Breast epithelium (tissue), 4 donors: Measurements from ENCODE around the gene MFSD6. TPM values are rescaled to one million over a fixed set of nuclear protein-coding genes. Genes with fewer than 3 reads are reported as not detected.

Experiments used
- DNase-seq, 2 donors: peaks; one replicate each; pipeline ENCODE4 v3.0.0-alpha.2; 2019; ENCODE audit warnings: low spot score in 2 of 2
- H3K27ac ChIP-seq, 2 donors: fragments of 200-600 bp; sonication (generic) in 1 of 2; one replicate each; pipeline ENCODE4 v1.5.1; 2016 to 2019; ENCODE audit warnings: mild to moderate bottlenecking in 1 of 2
- H3K27me3 ChIP-seq, 2 donors: fragments of 200-600 bp; sonication (generic) in 1 of 2; one replicate each; pipeline versions ENCODE4 v1.5.1 to v1.6.0; 2017 to 2019; ENCODE audit warnings: control low read depth in 1 of 2, mild to moderate bottlenecking in 1 of 2
- H3K36me3 ChIP-seq: fragments of 200-600 bp; one replicate; pipeline ENCODE4 v1.5.1; 2019
- H3K4me1 ChIP-seq, 2 donors: fragments of 200-600 bp; sonication (generic); one replicate each; pipeline ENCODE4 v1.5.1; 2016 to 2019; ENCODE audit warnings: control low read depth in 1 of 2
- H3K4me3 ChIP-seq, 3 donors: fragments of 200-600 bp; sonication (generic); 1 replicate in 2 of 3; 2 replicates in 1 of 3; pipeline ENCODE4 v1.5.1; 2016 to 2019; ENCODE audit warnings: mild to moderate bottlenecking in 3 of 3, moderate library complexity in 2 of 3
- H3K9me3 ChIP-seq, 2 donors: fragments of 200-600 bp; sonication (generic) in 1 of 2; one replicate each; pipeline ENCODE4 v1.5.1; 2016 to 2019; ENCODE audit warnings: control low read depth in 1 of 2
- POLR2A ChIP-seq: fragments of 450-650 bp; IDR thresholded peaks from one replicate; pipeline ENCODE4 v1.6.1; 2016; ENCODE audit warnings: antibody characterized with exemption, mild to moderate bottlenecking, moderate library complexity
- POLR2AphosphoS5 ChIP-seq, 3 donors: sonication (generic); formaldehyde crosslinking; IDR thresholded peaks; one replicate each; pipeline ENCODE4 v1.6.1; 2017; ENCODE audit warnings: antibody characterized with exemption in 3 of 3
- intact Hi-C: fragments of 100-400 bp; cut with DNase I; formaldehyde crosslinking; loops from one replicate; pipeline ENCODE4 v1.15.1; 2023; ENCODE audit warnings: low total_unique reads
- total RNA-seq, 3 donors: library from RNA; depleted of rRNA; stranded (reverse); fragments of >200 nt; gene quantifications; one replicate each; pipeline ENCODE4 v1.1.0, GENCODE V29; 2016
- TF ChIP-seq, protein P1 (sequence below), 3 donors: fragments of 450-650 bp; IDR thresholded peaks; one replicate each; pipeline ENCODE4 v1.5.1; 2016 to 2017; ENCODE audit warnings: antibody characterized with exemption in 3 of 3, mild to moderate bottlenecking in 3 of 3, moderate library complexity in 3 of 3

Gene MFSD6
- total RNA-seq, 3 donors from 2014 or later: 52.0 to 180 (median 92.4) TPM

DNA sequence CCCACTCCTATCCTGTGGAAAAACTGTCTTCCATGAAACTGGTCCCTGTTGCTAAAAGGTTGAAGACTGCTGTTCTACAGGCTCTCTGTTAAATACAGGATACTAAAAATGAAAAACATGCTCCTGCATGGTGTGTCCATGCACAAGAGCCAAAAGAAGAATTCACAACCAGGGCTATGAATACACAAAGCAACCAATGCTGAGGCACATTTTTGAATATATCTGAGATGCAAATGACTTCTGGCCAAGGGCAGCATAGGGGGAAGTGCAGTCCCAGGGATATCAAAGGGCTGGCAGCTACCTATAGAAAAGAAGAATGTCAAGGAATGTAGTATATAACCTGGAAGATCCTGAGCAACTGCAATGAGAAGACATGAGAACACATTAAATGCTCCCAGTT lies 119.8 kb downstream of the MFSD6 start:
- TF ChIP-seq POLR2A: no peak
- TF ChIP-seq POLR2AphosphoS5 (IDR thresholded peaks at IDR 0.05): no peak
- TF ChIP-seq, protein P1, sequence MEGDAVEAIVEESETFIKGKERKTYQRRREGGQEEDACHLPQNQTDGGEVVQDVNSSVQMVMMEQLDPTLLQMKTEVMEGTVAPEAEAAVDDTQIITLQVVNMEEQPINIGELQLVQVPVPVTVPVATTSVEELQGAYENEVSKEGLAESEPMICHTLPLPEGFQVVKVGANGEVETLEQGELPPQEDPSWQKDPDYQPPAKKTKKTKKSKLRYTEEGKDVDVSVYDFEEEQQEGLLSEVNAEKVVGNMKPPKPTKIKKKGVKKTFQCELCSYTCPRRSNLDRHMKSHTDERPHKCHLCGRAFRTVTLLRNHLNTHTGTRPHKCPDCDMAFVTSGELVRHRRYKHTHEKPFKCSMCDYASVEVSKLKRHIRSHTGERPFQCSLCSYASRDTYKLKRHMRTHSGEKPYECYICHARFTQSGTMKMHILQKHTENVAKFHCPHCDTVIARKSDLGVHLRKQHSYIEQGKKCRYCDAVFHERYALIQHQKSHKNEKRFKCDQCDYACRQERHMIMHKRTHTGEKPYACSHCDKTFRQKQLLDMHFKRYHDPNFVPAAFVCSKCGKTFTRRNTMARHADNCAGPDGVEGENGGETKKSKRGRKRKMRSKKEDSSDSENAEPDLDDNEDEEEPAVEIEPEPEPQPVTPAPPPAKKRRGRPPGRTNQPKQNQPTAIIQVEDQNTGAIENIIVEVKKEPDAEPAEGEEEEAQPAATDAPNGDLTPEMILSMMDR (IDR thresholded peaks at IDR 0.05): no peak
- H3K36me3 ChIP-seq: no peaks in the 10 kb centered on the region
- no peaks in the 10 kb centered on the region for H3K9me3 ChIP-seq

DNA sequence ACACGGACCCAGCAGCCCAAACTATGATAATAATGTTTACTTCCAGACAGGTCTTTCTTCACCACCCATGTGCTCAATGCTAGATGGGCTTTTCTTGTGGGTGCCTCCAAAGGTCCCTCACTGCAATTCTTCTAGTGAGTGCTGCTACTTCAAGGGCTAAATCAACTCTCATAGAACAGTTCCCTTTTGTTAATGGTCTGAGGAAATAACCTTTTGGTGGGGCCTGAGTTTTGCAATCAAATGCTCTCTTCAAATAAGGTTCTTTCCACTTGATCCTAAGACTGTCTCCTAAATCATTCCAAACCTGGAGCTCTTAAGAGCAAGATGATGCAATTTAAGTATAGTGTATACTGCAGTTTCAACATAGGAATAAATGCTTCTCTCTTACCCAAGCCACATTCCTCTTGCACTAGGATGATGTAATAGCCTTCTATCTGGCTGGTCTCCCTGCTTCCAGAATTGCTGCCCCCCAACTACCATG lies 120.4 kb downstream of the MFSD6 start:
- TF ChIP-seq, protein P1 (IDR thresholded peaks at IDR 0.05): no peak
- TF ChIP-seq POLR2AphosphoS5 (IDR thresholded peaks at IDR 0.05): no peak
- no peak for TF ChIP-seq POLR2A
- no peak for DNase-seq
- H3K4me1 ChIP-seq: no peaks in the 10 kb centered on the region
- no peaks in the 10 kb centered on the region for H3K36me3 ChIP-seq
- no peaks in the 10 kb centered on the region for H3K27me3 ChIP-seq
- no peaks in the 10 kb centered on the region for H3K9me3 ChIP-seq
- intact Hi-C loops: no loop called here
- no peak overlapping the region for H3K27ac ChIP-seq
- no peak overlapping the region for H3K4me3 ChIP-seq

More for the DNA sequence above, 119.8 kb downstream of the MFSD6 start:
- Histone ChIP-seq H3K4me3 (no peak overlapping the region), H3K4me1 (no peaks in the 10 kb centered on the region), H3K27me3 (no peaks in the 10 kb centered on the region), H3K27ac (no peak overlapping the region)
- intact Hi-C loops: no loop called here
- no peak for DNase-seq

DNA sequence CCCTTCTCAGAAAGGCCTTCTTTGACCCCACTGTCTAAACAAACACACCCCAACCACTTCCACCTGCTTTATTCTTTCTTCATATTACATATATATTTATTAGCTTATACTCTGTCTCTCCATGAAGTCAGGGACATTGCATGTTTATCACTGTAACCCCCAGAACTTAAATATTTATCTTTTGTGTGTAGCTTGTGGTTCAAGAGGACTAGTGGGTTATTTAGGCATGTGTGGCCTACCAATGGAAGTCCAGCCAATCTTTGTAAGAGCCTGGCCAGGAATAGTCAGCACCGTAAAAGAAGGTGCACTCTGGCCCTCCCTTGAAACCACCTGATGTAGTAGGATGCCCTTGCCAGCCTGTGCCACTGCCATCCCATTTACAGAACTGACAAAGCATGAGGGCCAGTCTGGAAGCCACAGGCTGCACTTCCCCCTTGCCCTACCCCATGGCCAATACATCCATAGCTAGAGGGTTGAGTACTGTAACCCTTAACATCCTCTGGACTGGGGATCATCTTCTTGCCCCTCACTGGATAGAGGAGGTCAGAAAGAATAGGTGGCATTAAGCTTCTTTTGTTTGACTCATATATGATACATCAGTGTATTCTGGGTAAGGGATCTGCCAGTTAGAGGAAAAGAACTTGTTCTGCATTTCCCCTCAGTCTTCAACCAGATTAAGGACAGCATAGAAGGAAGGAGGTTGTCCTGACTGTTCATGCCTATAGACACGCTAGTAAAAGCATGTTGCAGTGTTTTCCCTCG lies 121.5 kb downstream of the MFSD6 start:
- no peak for TF ChIP-seq POLR2AphosphoS5 (IDR thresholded peaks at IDR 0.05)
- no peak for TF ChIP-seq POLR2A
- Histone ChIP-seq H3K27ac (peak overlapping the region in 1 of 2 donors; percentile 42), H3K9me3 (no peaks in the 10 kb centered on the region), H3K4me3 (no peak overlapping the region), H3K36me3 (no peaks in the 10 kb centered on the region), H3K27me3 (no peaks in the 10 kb centered on the region), H3K4me1 (no peaks in the 10 kb centered on the region)
- DNase-seq: no peak
- intact Hi-C loops: loop anchor here (5.0 kb wide), 1 partner anchor 128 kb away; no protein-coding TSS in a partner anchor

DNA sequence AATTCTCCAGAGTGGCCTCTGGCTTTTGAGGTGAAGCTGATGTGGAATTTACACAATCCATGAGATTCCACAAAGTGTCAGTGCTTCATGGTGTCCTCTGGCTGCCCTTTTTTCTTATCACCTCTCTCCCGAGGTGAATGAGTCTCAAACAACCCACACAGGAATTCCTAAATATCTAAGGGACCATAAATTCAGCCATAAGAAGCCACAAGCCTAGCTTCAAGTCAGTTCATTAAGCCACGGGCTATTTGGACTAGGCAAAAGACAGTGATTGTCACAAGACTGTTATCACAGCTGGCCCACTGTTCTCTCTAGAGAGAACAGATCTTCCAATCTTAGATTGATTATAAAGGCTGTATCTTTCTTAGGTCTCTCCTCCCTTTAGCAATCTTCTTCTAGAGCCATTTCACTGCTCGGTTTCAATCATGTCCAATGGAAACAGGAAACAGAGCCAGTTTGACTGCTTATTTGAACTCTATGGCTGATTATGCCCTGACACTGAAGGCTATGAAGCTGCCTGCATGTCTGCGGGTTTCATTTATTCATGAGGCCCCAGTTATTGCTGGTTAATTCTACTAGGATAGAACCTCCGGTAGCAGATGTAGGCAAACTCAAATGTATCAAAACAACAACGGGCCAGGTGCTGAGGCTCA lies 122.2 kb downstream of the MFSD6 start:
- Histone ChIP-seq H3K4me3 (no peak overlapping the region), H3K4me1 (no peaks in the 10 kb centered on the region), H3K9me3 (no peaks in the 10 kb centered on the region), H3K27me3 (no peaks in the 10 kb centered on the region), H3K36me3 (no peaks in the 10 kb centered on the region), H3K27ac (peak overlapping the region; percentile 27 to 42)
- DNase-seq: no peak
- no peak for TF ChIP-seq POLR2A
- TF ChIP-seq, protein P1 (IDR thresholded peaks at IDR 0.05): no peak
- TF ChIP-seq POLR2AphosphoS5 (IDR thresholded peaks at IDR 0.05): no peak
- intact Hi-C loops: loop anchor here (5.0 kb wide), 1 partner anchor 127 kb away; no protein-coding TSS in a partner anchor

DNA sequence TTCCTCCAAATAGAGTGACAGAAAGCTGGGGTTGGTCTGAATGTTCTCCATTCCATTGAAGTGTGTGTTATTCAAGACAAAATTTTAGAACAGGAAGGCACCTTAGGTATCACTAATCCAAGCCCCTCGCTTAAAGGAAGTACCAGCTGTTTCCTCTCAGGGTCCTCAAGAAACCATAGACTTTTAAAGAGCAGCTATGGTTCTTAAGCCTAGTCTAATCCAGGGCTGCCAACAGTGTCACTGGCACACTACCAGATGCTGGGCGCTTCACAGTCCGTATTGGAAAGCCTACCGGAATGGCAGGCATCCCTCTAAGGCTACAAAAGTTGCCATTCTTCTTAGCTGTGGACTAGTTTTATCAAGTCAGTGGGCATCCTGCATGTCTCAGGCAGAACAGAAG lies 124.4 kb downstream of the MFSD6 start:
- Histone ChIP-seq H3K27ac (no peak overlapping the region), H3K4me3 (no peak overlapping the region), H3K9me3 (peaks cover 0 to under 1% of the 10 kb centered on the region in 2 donors), H3K27me3 (no peaks in the 10 kb centered on the region), H3K36me3 (no peaks in the 10 kb centered on the region), H3K4me1 (no peaks in the 10 kb centered on the region)
- DNase-seq: no peak
- TF ChIP-seq POLR2AphosphoS5 (IDR thresholded peaks at IDR 0.05) (no peak), POLR2A (no peak)
- TF ChIP-seq, protein P1 (IDR thresholded peaks at IDR 0.05): no peak
- intact Hi-C loops: loop anchor here (5.0 kb wide), 1 partner anchor 125 kb away; no protein-coding TSS in a partner anchor
